HCT116 (cell line): Measurements from ENCODE around the gene CPNE4. TPM values are rescaled to one million over a fixed set of nuclear protein-coding genes. Genes with fewer than 3 reads are reported as not detected.

ENCODE experiments used
- ATAC-seq: fragments of 200-7000 bp; cut with Tn5 transposase; 2 replicates; pipeline ENCODE4 v1.9.1; 2020; ENCODE audit warnings: mild to moderate bottlenecking, moderate library complexity
- BruUV-seq: library from RNA; stranded (reverse); fragments of 400-500 nt; replicated peaks from 2 replicates; lab custom pipeline; 2021; lab: Mats Ljungman, UMichigan
- CTCF ChIA-PET: fragments of 300-600 bp; sonication (Branson Sonifier 250); formaldehyde crosslinking; loops from one replicate; lab custom pipeline; 2021; ENCODE audit warnings: antibody characterized with exemption; lab: Charles Lee
- POLR2A ChIA-PET: fragments of 300-600, 350-600 bp; sonication (Branson Sonifier 250); formaldehyde crosslinking; loops from one replicate; lab custom pipeline; 2021; ENCODE audit warnings: antibody characterized with exemption; lab: Charles Lee
- RAD21 ChIA-PET, 2 experiments: fragments of 300-600 bp; sonication (Branson Sonifier 250); formaldehyde crosslinking; loops; one replicate each; lab custom pipeline; 2023; ENCODE audit warnings: low total read pairs in 2 of 2; ENCODE audit not compliant: uncharacterized antibody in 2 of 2, unreplicated experiment in 2 of 2, low non-redundant PET in 1 of 2; lab: Charles Lee
- DNase-seq: peaks from one replicate; pipeline ENCODE4 v3.0.0-alpha.2; 2010; ENCODE audit warnings: low read depth, low spot score
- H2AFZ ChIP-seq: fragments of 200-600 bp; shearing (Covaris generic), sonication (generic); 2 replicates; pipeline ENCODE4 v1.6.1; 2017; ENCODE audit warnings: low read depth, mixed run types, mixed read lengths, antibody characterized with exemption, low read length; ENCODE audit not compliant: poor library complexity, severe bottlenecking
- H3K27ac ChIP-seq: 2 replicates; pipeline ENCODE4 v1.5.1; 2012; ENCODE audit warnings: low read depth, low read length
- H3K27me3 ChIP-seq: fragments of 200-600 bp; sonication (generic); 2 replicates; pipeline ENCODE4 v1.6.1; 2016; ENCODE audit warnings: mixed run types, low read length, mixed read lengths; ENCODE audit not compliant: insufficient read depth
- H3K36me3 ChIP-seq, 2 experiments: fragments of 200-500 bp in 1 of 2; fragments of 200-600 bp in 1 of 2; sonication (Bioruptor generic) in 1 of 2; sonication (generic) in 1 of 2; 2 replicates each; pipeline versions ENCODE4 v1.5.1 to v1.6.1; 2014 to 2016; ENCODE audit warnings: low read length in 2 of 2, inconsistent platforms in 1 of 2, mixed read lengths in 1 of 2, mixed run types in 1 of 2; ENCODE audit not compliant: insufficient read depth in 2 of 2, control insufficient read depth in 1 of 2
- H3K4me1 ChIP-seq, 2 experiments: fragments of 200-600 bp in 1 of 2; sonication (generic) in 1 of 2; 2 replicates each; pipeline versions ENCODE4 v1.5.1 to v1.6.1; 2012 to 2017; ENCODE audit warnings: low read length in 2 of 2, inconsistent platforms in 1 of 2, mild to moderate bottlenecking in 1 of 2, mixed read lengths in 1 of 2, mixed run types in 1 of 2, moderate library complexity in 1 of 2; ENCODE audit not compliant: insufficient read depth in 2 of 2, control insufficient read depth in 1 of 2
- H3K4me2 ChIP-seq: fragments of 200-600 bp; sonication (generic); 2 replicates; pipeline ENCODE4 v1.6.1; 2017; ENCODE audit warnings: mixed run types, low read length, mixed read lengths
- H3K4me3 ChIP-seq, 2 experiments: fragments of 200-600 bp in 1 of 2; sonication (generic) in 1 of 2; replicated peaks in 1 of 2; 2 replicates each; pipeline ENCODE4 v1.5.1; 2011 to 2016; ENCODE audit warnings: low read length in 2 of 2, control low read depth in 1 of 2, low read depth in 1 of 2, mild to moderate bottlenecking in 1 of 2, mixed read lengths in 1 of 2, mixed run types in 1 of 2
- H3K79me2 ChIP-seq: fragments of 200-600 bp; sonication (generic); 2 replicates; pipeline ENCODE4 v1.6.1; 2017; ENCODE audit warnings: mild to moderate bottlenecking, mixed run types, low read length, moderate library complexity, mixed read lengths; ENCODE audit not compliant: insufficient read depth
- H3K9ac ChIP-seq: fragments of 200-600 bp; sonication (generic); 2 replicates; pipeline ENCODE4 v1.6.1; 2016; ENCODE audit warnings: low read length, mixed read lengths
- H3K9me2 ChIP-seq: fragments of 200-600 bp; sonication (generic), shearing (Covaris generic); 2 replicates; pipeline ENCODE4 v1.6.1; 2017; ENCODE audit warnings: mixed run types, mild to moderate bottlenecking, moderate library complexity; ENCODE audit not compliant: insufficient read depth
- H3K9me3 ChIP-seq, 2 experiments: fragments of 200-500 bp in 1 of 2; fragments of 200-600 bp in 1 of 2; sonication (Bioruptor generic) in 1 of 2; sonication (generic) in 1 of 2; 2 replicates each; pipeline ENCODE4 v1.6.1; 2014 to 2017; ENCODE audit warnings: low read length in 2 of 2, mixed read lengths in 2 of 2, inconsistent platforms in 1 of 2, low read depth in 1 of 2, mild to moderate bottlenecking in 1 of 2, mixed run types in 1 of 2, moderate library complexity in 1 of 2; ENCODE audit not compliant: control insufficient read depth in 1 of 2, insufficient read depth in 1 of 2
- H4K20me1 ChIP-seq: fragments of 200-600 bp; sonication (generic), shearing (Covaris generic); 2 replicates; pipeline ENCODE4 v1.6.1; 2017; ENCODE audit warnings: mixed run types, mild to moderate bottlenecking, moderate library complexity; ENCODE audit not compliant: insufficient read depth
- ATF3 ChIP-seq: IDR thresholded peaks from 2 replicates; pipeline ENCODE4 v1.6.1; 2012
- CBX3 ChIP-seq: IDR thresholded peaks from 2 replicates; pipeline ENCODE4 v1.6.1; 2012; ENCODE audit warnings: low read depth
- EGR1 ChIP-seq: IDR thresholded peaks from 2 replicates; pipeline ENCODE4 v1.6.1; 2012; ENCODE audit warnings: low read depth
- JUND ChIP-seq: IDR thresholded peaks from 2 replicates; pipeline ENCODE4 v1.6.1; 2012
- MAX ChIP-seq: IDR thresholded peaks from 2 replicates; pipeline ENCODE4 v1.6.1; 2012
- RAD21 ChIP-seq: IDR thresholded peaks from 2 replicates; pipeline ENCODE4 v1.6.1; 2012; ENCODE audit warnings: low read depth, mild to moderate bottlenecking
- SIN3A ChIP-seq: IDR thresholded peaks from 2 replicates; pipeline ENCODE4 v1.6.1; 2012; ENCODE audit warnings: low read depth
- SP1 ChIP-seq: IDR thresholded peaks from 2 replicates; pipeline ENCODE4 v1.6.1; 2012; ENCODE audit warnings: low read depth
- YY1 ChIP-seq: IDR thresholded peaks from 2 replicates; pipeline ENCODE4 v1.6.1; 2011; ENCODE audit warnings: low read length, low read depth, moderate library complexity, mild to moderate bottlenecking; ENCODE audit not compliant: insufficient replicate concordance; ENCODE audit errors: extremely low read depth
- ZFX ChIP-seq: fragments of 450-650 bp; IDR thresholded peaks from 2 replicates; pipeline ENCODE4 v1.6.1; 2017
- intact Hi-C: fragments of 100-400 bp; cut with micrococcal nuclease; formaldehyde crosslinking; loops from 2 replicates; pipeline ENCODE4 v1.10.0; 2022
- total RNA-seq: library from RNA; stranded (reverse); gene quantifications from one replicate; pipeline ENCODE4 v1.2.1, GENCODE V29; 2021; ENCODE audit not compliant: unreplicated experiment

CPNE4 gene
- total RNA-seq, 1 experiment from 2014 or later = not detected

GRCh38 chr3:131795390-131796090 is 239.3 kb downstream of the CPNE4 start:
- Histone ChIP-seq H3K9me2 (no peaks in the 10 kb centered on the region), H3K4me2 (no peak overlapping the region), H2AFZ (no peak overlapping the region), H3K27me3 (peaks cover 15% of the 10 kb centered on the region; the same call in 1 of the 2 replicates), H3K4me1 (no peaks in the 10 kb centered on the region), H3K4me3 (no peak overlapping the region), H3K36me3 (no peaks in the 10 kb centered on the region), H3K9ac (no peak overlapping the region), H3K27ac (no peak overlapping the region), H3K79me2 (no peaks in the 10 kb centered on the region), H3K9me3 (no peaks in the 10 kb centered on the region), H4K20me1 (no peaks in the 10 kb centered on the region)
- ATAC-seq (no peak), DNase-seq (no peak)
- intact Hi-C loops = loop anchor here (2.0 to 10.0 kb wide), 2 partner anchors 603 to 761 kb away; no protein-coding TSS in a partner anchor
- POLR2A ChIA-PET = no interaction called here
- no peak for TF ChIP-seq SIN3A
- no peak for TF ChIP-seq RAD21
- no peak for TF ChIP-seq ATF3
- no peak for TF ChIP-seq YY1
- TF ChIP-seq MAX = no peak
- TF ChIP-seq CBX3 = no peak
- TF ChIP-seq EGR1 = no peak
- no peak for TF ChIP-seq SP1
- no peak for TF ChIP-seq ZFX
- TF ChIP-seq JUND = no peak
- RAD21 ChIA-PET = no interaction called here
- no TSS peak for BruUV-seq
- CTCF ChIA-PET = interaction anchor here (1.5 kb wide), 1 partner anchor 232 kb away, joined by 4 read pairs; no protein-coding TSS in a partner anchor
